OCI-LY1 (cell line): ENCODE data around the gene RNF141.

Experiments used
- H2AFZ ChIP-seq: fragments of 200-600 bp; sonication (generic), shearing (Covaris generic); 2 replicates; pipeline ENCODE4 v1.6.0; 2014; ENCODE audit warnings: antibody characterized with exemption, mild to moderate bottlenecking, low read length
- H3F3A ChIP-seq: fragments of 200-600 bp; sonication (generic), shearing (Covaris generic); 2 replicates; pipeline ENCODE4 v1.6.0; 2014; ENCODE audit warnings: mild to moderate bottlenecking, antibody characterized with exemption, low read length, moderate library complexity; ENCODE audit not compliant: insufficient read depth
- H3K27ac ChIP-seq: fragments of 200-600 bp; sonication (generic); 2 replicates; pipeline ENCODE4 v1.5.1; 2014; ENCODE audit warnings: low read length, mixed run types, mild to moderate bottlenecking, low read depth; ENCODE audit not compliant: poor library complexity, severe bottlenecking
- H3K27me3 ChIP-seq: fragments of 200-600 bp; sonication (generic); 2 replicates; pipeline ENCODE4 v1.6.0; 2014; ENCODE audit warnings: antibody characterized with exemption, mild to moderate bottlenecking, low read length, moderate library complexity; ENCODE audit not compliant: insufficient read depth
- H3K36me3 ChIP-seq: fragments of 200-600 bp; sonication (generic); 2 replicates; pipeline ENCODE4 v1.6.1; 2014; ENCODE audit warnings: mild to moderate bottlenecking, antibody characterized with exemption, low read length, moderate library complexity, mixed read lengths; ENCODE audit not compliant: insufficient read depth
- H3K4me1 ChIP-seq: fragments of 200-600 bp; sonication (generic); 2 replicates; pipeline ENCODE4 v1.5.1; 2014; ENCODE audit warnings: mild to moderate bottlenecking, low read length, moderate library complexity; ENCODE audit not compliant: insufficient read depth, severe bottlenecking
- H3K4me2 ChIP-seq: fragments of 200-600 bp; sonication (generic), shearing (Covaris generic); 2 replicates; pipeline ENCODE4 v1.6.1; 2014; ENCODE audit warnings: low read length
- H3K4me3 ChIP-seq: fragments of 200-600 bp; sonication (generic); 2 replicates; pipeline ENCODE4 v1.5.1; 2014; ENCODE audit warnings: low read length, low read depth, mild to moderate bottlenecking, mixed read lengths; ENCODE audit not compliant: poor library complexity, severe bottlenecking
- H3K79me2 ChIP-seq: fragments of 200-600 bp; shearing (Covaris generic); 2 replicates; pipeline ENCODE4 v1.6.1; 2016; ENCODE audit warnings: mixed run types, low read length, mixed read lengths; ENCODE audit not compliant: insufficient read depth
- H3K9ac ChIP-seq: fragments of 200-600 bp; sonication (generic), shearing (Covaris generic); 2 replicates; pipeline ENCODE4 v1.6.1; 2014; ENCODE audit warnings: mild to moderate bottlenecking, low read length, mixed read lengths
- H3K9me2 ChIP-seq: fragments of 200-600 bp; sonication (generic), shearing (Covaris generic); 2 replicates; pipeline ENCODE4 v1.6.1; 2014; ENCODE audit warnings: low read depth, mild to moderate bottlenecking, low read length, mixed read lengths
- H3K9me3 ChIP-seq: fragments of 200-600 bp; shearing (Covaris generic); 2 replicates; pipeline ENCODE4 v1.6.1; 2014; ENCODE audit warnings: low read length, mixed read lengths
- H4K20me1 ChIP-seq: fragments of 200-600 bp; sonication (generic), shearing (Covaris generic); 2 replicates; pipeline ENCODE4 v1.6.0; 2016; ENCODE audit warnings: mild to moderate bottlenecking, low read length; ENCODE audit not compliant: insufficient read depth
- EZH2 ChIP-seq: fragments of 200-600 bp; sonication (generic), shearing (Covaris generic); IDR thresholded peaks from 2 replicates; pipeline ENCODE4 v1.8.0; 2017; ENCODE audit warnings: borderline replicate concordance, mixed run types, mild to moderate bottlenecking, antibody characterized with exemption, low read length, moderate library complexity, mixed read lengths
- TF ChIP-seq, protein P1 (sequence below): fragments of 200-600 bp; sonication (generic), shearing (Covaris generic); IDR thresholded peaks from 2 replicates; pipeline ENCODE4 v1.5.1; 2017; ENCODE audit warnings: mild to moderate bottlenecking, antibody characterized with exemption, low read length, moderate library complexity, mixed read lengths

Gene RNF141

DNA sequence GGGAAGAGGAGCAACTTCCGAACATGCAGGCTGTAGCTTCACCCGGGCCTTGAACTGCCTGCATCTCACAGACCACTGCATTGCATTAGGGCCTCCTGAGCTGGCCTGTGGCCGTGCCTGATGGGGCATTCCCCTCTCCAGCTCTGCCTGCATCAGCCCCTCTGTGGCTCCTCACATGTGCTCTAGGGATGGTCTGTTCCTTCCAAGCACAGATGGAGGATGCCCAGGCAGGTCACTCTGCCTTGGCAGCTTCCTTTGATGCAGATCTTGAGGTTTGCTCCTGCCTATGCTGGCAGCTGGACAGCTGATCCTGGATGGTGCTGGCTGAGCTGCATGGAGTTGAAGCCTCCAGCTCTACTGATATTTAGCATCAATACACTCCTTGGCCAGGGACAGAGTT lies 57.4 kb downstream of the RNF141 start:
- H4K20me1 ChIP-seq, result no peaks in the 10 kb centered on the region

DNA sequence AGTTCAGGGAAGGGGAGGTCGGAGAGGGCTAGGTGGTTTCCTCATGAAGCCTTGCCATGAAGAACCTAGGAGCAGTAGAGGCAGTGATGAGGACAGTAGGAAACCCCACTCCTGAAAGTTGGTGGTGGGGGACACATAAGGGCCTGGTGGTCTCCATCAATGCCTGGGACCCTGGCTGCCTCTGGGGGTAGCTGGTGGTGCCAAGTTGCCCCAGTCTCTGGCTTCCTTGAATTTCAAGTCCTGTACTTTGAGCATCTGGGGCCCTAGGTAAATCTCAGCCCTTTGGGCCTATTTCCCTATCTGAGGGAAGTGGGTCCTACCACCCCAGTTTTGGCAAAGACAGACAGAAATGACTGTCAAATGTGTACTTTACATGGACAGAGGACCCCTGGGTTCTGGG lies 57.8 kb downstream of the RNF141 start:
- Histone ChIP-seq H3K4me1 (peaks cover 2% of the 10 kb centered on the region), H3K9ac (no peak overlapping the region), H3K9me3 (no peaks in the 10 kb centered on the region), H3K36me3 (peaks cover 64% of the 10 kb centered on the region; the same call in 1 of the 2 replicates), H2AFZ (no peak overlapping the region), H3K4me3 (no peak overlapping the region), H3K4me2 (no peak overlapping the region), H3K79me2 (no peaks in the 10 kb centered on the region), H3K27me3 (no peaks in the 10 kb centered on the region), H3K9me2 (no peaks in the 10 kb centered on the region), H3F3A (no peaks in the 10 kb centered on the region), H4K20me1 (no peaks in the 10 kb centered on the region), H3K27ac (no peak overlapping the region)
- TF ChIP-seq, protein P1, sequence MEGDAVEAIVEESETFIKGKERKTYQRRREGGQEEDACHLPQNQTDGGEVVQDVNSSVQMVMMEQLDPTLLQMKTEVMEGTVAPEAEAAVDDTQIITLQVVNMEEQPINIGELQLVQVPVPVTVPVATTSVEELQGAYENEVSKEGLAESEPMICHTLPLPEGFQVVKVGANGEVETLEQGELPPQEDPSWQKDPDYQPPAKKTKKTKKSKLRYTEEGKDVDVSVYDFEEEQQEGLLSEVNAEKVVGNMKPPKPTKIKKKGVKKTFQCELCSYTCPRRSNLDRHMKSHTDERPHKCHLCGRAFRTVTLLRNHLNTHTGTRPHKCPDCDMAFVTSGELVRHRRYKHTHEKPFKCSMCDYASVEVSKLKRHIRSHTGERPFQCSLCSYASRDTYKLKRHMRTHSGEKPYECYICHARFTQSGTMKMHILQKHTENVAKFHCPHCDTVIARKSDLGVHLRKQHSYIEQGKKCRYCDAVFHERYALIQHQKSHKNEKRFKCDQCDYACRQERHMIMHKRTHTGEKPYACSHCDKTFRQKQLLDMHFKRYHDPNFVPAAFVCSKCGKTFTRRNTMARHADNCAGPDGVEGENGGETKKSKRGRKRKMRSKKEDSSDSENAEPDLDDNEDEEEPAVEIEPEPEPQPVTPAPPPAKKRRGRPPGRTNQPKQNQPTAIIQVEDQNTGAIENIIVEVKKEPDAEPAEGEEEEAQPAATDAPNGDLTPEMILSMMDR, result no peak
- TF ChIP-seq EZH2, result no peak

More for the DNA sequence above, 57.4 kb downstream of the RNF141 start:
- H3K9me2 ChIP-seq, result no peaks in the 10 kb centered on the region
- H3K9ac ChIP-seq, result no peak overlapping the region
- peaks cover 6% of the 10 kb centered on the region for H3K4me1 ChIP-seq
- TF ChIP-seq, protein P1, result no peak
- TF ChIP-seq EZH2, result no peak
- H3K4me2 ChIP-seq, result no peak overlapping the region
- H2AFZ ChIP-seq, result no peak overlapping the region
- no peaks in the 10 kb centered on the region for H3K79me2 ChIP-seq
- no peaks in the 10 kb centered on the region for H3F3A ChIP-seq
- H3K4me3 ChIP-seq, result no peak overlapping the region
- no peaks in the 10 kb centered on the region for H3K27me3 ChIP-seq
- no peak overlapping the region for H3K27ac ChIP-seq
- H3K36me3 ChIP-seq, result peaks cover 60% of the 10 kb centered on the region; the same call in 1 of the 2 replicates
- no peaks in the 10 kb centered on the region for H3K9me3 ChIP-seq

- H3K27me3 ChIP-seq, result no peaks in the 10 kb centered on the region
- H3K4me1 ChIP-seq, result no peaks in the 10 kb centered on the region
- no peaks in the 10 kb centered on the region for H3K79me2 ChIP-seq
- H3K36me3 ChIP-seq, result peaks cover 70% of the 10 kb centered on the region; the same call in 1 of the 2 replicates
- no peaks in the 10 kb centered on the region for H4K20me1 ChIP-seq
- no peak overlapping the region for H3K9ac ChIP-seq
- H2AFZ ChIP-seq, result no peak overlapping the region
- H3F3A ChIP-seq, result no peaks in the 10 kb centered on the region
- H3K4me2 ChIP-seq, result no peak overlapping the region
- H3K9me3 ChIP-seq, result no peaks in the 10 kb centered on the region
- no peak overlapping the region for H3K27ac ChIP-seq
- H3K4me3 ChIP-seq, result no peak overlapping the region
- TF ChIP-seq EZH2, result no peak
- TF ChIP-seq, protein P1, result no peak
- no peaks in the 10 kb centered on the region for H3K9me2 ChIP-seq
Observed at GRCh38 chr11:10481560-10482349, 59.2 kb downstream of the RNF141 start.
